Upper lobe of left lung (tissue), 4 donors: ENCODE measurements around the gene CEP104.

Source experiments
- CTCF ChIP-seq, 6 experiments: fragments of 450-650 bp in 4 of 6; fragments of 200-600 bp in 2 of 6; sonication (generic) in 2 of 6; IDR thresholded peaks; one replicate each; pipeline ENCODE4 v1.5.1; 2016 to 2019; ENCODE audit warnings: antibody characterized with exemption in 6 of 6
- POLR2A ChIP-seq, 4 donors: fragments of 450-650 bp; IDR thresholded peaks; one replicate each; pipeline ENCODE4 v1.5.1; 2016 to 2017; ENCODE audit warnings: antibody characterized with exemption in 4 of 4, mild to moderate bottlenecking in 2 of 4

- TF ChIP-seq CTCF (IDR thresholded peaks at IDR 0.05) (no peak), POLR2A (IDR thresholded peaks at IDR 0.05) (no peak)
Observed at GRCh38 chr1:3774946-3775489, 82.0 kb downstream of the CEP104 start.
